NOMO-1 (cell line): ENCODE results near the gene GABRR1.
A peak's percentile ranks its signal among the peaks of the same experiment; 100 is the strongest.

ENCODE experiments used
- DNase-seq, 2 experiments: peaks; one replicate each; lab custom pipeline; 2025; ENCODE audit not compliant: unreplicated experiment in 2 of 2; lab: John Stamatoyannopoulos, UW

GABRR1 gene

GRCh38 chr6:89217299-89217910, at the start of gene GABRR1:
TSS of gene GABRR1 (minus strand) at chr6:89217358. CDS start at chr6:89217322, 36 bp downstream.
- peak; percentile 71 to 73 for DNase-seq

GRCh38 chr6:89264296-89264695, 47.1 kb upstream of the GABRR1 start:
- DNase-seq = no peak

DNA sequence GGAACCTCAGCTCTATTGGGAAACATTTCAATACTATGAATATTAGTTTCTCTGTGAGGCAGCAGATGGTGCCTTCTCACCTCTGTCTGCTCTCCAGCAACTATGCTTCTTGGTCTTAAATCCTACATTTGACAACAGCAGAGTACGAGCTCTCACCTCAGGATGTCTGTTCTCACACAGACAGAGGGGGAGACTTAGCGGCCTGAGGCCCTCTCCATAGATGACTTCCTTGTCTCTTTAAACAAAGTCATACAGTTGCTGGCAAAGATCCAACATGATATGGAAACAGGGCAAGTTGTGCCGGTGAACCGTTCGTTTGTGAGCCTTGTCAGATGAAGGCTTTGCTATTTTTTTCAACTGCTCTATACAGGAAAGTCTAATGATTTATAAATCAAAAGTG, 43.7 kb upstream of the GABRR1 start:
- DNase-seq = peak; percentile 41 to 60

DNA sequence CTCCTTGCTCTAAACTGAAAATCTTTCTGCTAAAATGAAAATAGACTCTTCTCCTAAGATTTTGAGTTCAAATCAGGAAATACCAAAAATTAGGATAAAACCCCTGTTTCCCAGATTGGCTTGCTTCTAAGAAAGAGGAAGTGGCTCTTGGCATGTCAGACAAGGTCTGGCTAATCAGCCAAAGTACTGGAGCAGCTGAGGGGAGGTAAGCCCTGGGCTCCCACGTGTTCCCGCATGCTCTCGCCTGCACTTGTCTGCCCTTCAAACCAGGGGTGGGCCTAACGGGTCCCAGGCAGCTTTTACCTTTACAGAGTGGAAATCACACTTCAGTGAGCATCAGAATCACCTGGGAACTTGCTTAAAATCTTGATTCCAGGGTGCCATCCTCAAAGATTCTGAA, 43.2 kb upstream of the GABRR1 start:
- peak; percentile 56 to 74 for DNase-seq

- DNase-seq = no peak
Observed at GRCh38 chr6:89258912-89259311, 41.8 kb upstream of the GABRR1 start.

- no peak for DNase-seq
Observed at GRCh38 chr6:89257781-89258180, 40.6 kb upstream of the GABRR1 start.

- DNase-seq = no peak
Observed at GRCh38 chr6:89257346-89257745, 40.2 kb upstream of the GABRR1 start.

DNA sequence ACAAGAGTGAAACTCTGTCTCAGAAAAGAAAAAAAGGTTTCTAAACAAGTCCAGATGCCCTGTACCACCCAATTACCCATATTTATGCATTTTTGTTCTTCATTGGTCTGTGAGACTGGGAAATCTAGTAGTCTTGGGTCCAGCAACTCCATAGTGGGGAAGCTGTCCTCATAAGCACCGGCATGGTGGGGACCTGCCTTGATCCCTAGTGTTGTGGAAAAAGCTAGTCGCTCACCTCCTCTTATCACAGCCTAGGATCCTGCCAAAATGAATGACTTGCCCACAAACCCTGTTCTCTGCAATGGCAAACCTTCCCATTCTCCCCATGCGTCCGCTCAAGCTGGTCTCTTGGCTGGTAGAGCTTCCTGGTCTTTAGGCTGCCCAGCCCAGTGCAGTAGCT, 38.3 kb upstream of the GABRR1 start:
- no peak for DNase-seq

GRCh38 chr6:89254569-89254968, 37.4 kb upstream of the GABRR1 start:
- DNase-seq = no peak

GRCh38 chr6:89252907-89253306, 35.7 kb upstream of the GABRR1 start:
- peak in 1 of 2 experiments; percentile 33 for DNase-seq

DNA sequence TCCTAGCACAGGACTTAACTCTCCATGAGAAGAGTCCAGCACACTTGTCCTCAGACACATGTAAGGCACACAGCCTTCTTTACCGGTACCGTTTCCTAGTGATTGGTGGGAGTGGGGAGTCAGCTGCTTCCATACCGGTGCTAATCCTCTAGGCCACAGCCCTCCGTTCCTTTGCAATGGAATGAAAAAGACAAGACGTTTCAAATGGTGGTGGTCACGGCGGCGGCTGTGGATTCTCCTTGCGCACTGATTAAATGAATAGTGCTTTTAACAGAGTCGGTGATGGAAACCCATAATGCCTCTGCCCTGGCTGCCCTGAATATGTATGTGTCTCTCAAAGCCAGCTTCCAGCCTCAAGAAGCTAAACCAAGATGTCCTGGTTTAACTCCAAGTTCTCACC, 34.8 kb upstream of the GABRR1 start:
- DNase-seq = no peak

DNA sequence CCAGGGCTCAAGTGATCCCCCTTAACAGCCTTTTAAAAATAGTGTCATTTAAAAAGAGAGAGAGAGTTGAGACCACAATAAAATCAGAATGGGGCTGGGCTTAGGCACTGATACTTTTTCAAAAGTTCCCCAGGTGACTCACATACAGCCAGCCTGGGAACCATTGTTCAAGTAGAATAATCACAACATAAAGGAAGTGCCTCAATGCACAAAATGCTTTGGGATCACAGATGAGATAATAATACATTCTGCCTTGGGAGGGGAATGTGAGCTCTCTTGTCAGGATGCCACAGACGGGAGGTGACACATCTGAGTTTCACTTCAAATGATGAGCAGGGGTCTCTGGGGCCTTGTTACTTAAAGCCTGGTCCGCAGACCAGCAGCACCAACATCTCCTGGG, 34.0 kb upstream of the GABRR1 start:
- no peak for DNase-seq

DNA sequence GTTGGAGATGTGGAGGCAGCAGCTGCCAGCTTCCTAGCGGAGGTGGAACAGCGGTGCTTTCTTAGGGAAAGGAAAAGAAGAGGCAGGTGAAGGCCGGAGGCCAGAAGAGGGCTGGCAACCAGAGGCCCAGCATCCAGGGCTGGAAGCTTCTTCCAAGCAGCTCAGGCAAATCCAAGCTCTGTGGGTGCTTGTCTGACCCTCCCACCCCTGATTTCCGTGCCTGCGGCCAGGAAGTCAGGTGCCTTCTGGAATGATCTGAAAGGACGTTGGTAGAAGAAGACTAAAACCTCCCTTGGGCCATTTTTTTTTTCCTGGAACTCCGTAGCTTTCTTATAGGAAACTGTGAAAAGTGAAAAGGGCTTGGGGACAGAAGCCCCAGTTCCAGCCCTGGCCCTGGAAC, 33.1 kb upstream of the GABRR1 start:
- no peak for DNase-seq

- DNase-seq = no peak
Observed at GRCh38 chr6:89244241-89244985, 27.3 kb upstream of the GABRR1 start.

DNA sequence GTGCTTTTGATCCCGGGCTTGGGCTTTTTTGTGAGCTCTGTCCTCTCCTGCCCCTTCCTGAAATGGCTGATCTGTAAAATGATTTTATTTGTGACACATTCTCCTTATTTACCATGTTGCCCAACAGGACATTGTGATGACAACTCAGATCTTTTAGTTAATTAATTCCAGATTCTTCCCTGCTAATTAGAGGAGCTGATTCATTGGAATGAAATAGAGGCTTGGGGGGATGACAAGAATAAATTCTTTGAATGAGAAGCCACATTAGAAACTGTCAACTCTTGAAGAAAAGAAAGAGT, 26.1 kb upstream of the GABRR1 start:
- DNase-seq = no peak

DNA sequence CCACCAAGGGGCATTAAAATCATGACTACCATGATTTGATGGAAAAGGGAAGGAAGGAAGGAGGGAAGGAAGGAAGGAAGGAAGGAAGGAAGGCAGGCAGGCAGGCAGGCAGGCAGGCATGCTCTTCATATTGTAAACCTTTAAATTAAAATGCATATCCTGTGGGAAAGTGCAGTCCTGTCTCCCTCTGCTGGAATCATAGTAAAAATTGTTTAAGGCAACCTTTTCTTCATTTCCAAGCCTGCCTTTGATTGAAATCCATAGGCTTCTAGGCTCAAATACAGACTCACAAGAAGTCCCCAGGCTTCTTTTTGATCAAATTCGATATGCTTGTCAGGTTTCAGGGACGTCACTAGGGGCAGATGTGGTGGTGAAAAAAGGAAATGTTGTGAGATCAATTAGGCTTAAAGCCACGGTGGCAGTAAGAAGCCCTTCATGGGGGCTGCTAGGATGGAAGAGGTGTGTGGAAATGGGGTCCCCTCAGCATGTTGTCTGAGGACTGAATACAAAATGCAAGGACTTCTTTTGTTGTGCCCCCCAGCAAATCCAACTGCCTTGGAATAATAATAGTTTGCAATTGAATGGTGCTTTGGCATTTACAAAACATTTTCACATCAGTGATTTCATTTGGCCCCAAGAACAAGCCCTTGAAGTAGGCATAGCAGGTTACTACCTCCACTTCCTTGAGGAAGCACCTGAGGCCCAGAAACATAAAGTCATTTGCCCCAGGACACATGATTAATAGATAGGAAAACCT, 25.6 kb upstream of the GABRR1 start:
- DNase-seq = peak in 1 of 2 experiments; percentile 62

DNA sequence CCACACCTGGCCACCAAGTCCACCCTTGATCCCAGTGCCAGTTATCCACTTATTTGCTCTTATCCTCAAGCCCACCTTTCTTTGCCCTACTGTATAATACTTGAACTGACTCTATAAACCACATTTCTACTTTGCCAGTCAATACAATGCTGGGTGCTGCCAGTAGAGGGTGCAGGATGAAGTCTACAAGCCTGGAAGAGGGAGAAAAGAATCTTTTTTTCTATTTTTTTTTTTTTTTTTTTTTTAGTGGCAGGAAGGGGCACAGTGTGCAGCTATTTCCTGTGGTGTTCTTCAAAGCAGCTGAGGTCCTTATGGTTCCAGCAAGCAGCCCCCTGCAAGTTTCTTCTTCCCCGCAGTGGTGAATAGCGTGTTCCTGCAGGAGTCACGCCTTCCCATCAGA, 22.2 kb upstream of the GABRR1 start:
- peak in 1 of 2 experiments; percentile 24 for DNase-seq

DNA sequence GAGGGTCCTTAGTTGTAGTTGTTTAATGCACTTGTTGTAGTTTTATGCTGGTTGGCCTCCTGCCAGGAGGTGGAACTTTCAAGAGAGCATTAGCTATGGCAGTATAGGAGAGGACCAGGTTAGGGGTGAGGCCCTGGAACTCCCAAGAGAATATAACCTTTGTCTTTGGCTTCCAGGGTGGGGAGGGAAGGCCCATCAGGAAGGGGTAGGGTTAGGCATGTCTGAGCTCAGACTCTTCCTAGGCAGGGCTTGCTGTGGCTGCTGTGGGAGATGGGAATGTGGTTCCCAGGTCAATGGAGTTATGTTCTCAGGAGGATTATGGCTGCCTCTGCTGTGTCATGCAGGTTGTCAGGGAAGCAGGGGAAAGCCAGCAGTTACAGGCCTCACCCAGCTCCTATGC, 20.0 kb upstream of the GABRR1 start:
- no peak for DNase-seq

GRCh38 chr6:89233605-89234004, 16.4 kb upstream of the GABRR1 start:
- DNase-seq = peak in 1 of 2 experiments; percentile 22

- DNase-seq = no peak
Observed at GRCh38 chr6:89222712-89223039, 5.5 kb upstream of the GABRR1 start.

DNA sequence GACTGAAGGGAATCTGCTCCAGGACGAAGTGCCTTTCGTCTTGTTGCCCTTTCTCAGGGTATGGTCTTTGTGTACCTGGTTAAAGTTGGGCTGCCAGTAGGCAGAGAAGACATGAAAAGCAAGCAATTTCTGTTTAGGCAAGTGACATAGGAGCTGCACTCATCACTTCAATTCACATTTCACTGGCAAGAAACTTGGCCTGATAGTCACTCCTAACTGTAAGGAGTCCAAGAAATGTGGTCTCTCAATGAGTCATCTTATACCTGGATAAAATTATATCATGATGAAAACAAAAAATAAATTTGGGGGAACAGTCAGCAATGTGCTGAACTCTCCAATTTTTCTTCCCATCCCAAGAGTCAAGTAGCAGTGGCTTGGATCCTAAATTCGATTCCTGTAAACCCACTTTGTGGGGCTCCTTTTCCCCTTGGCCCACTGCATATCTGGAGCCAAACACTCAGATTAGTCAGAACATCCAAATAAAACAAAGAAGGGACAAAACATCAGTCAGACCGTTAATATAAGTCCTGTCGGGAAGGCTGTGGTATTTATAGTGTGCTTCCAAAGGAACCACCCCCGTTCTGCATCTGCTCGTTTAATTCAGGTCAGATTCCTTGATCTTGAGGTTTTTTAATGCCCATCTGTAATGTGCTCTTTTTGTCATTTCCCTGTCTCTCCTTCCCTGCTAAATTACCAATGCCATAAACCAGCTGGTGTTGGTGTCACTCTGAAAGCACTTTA, 5.0 kb upstream of the GABRR1 start:
- DNase-seq = no peak
